ENCODE data around the gene MTUS2. TPM values are rescaled to one million over a fixed set of nuclear protein-coding genes. Genes with fewer than 3 reads are reported as not detected.

The MTUS2 gene
- total and polyA plus RNA-seq, 2 of the 8 experiments (the other 6 are each of a cell fraction or from before 2014, with no cell fraction given), result 0.18 to 0.80 TPM

GRCh38 chr13:29161676-29162075, 341.5 kb downstream of the MTUS2 start:
- H3K18ac ChIP-seq (ENCODE audit: extremely low read depth, low read length), result no peak overlapping the region
- no peak overlapping the region for H3K14ac ChIP-seq (ENCODE audit: insufficient read length)
- no peak overlapping the region for H3K4me2 ChIP-seq (ENCODE audit: insufficient read depth in 1 of 2, low read depth in 2 of 2, low read length in 2 of 2)
- WGBS, 2 experiments (ENCODE audit: extremely low coverage in 1 of 2, insufficient coverage in 1 of 2, insufficient read length in 1 of 2, insufficient replicate concordance in 2 of 2, low coverage in 1 of 2, low lambda C conversion rate in 2 of 2, missing lambda C conversion rate in 1 of 2), result 78% methylated on average over 6 of the region's 6 CpGs; no CpG with 5 or more reads in 1 of the 2 experiments
- H4K5ac ChIP-seq (ENCODE audit: insufficient read length, low read depth, low read length), result no peak overlapping the region
- no peaks in the 10 kb centered on the region for H4K20me1 ChIP-seq (replicated peaks in 1 of 2; ENCODE audit: control insufficient read depth in 1 of 2, insufficient read depth in 2 of 2, low read length in 2 of 2)
- no peaks in the 10 kb centered on the region for H3K4me1 ChIP-seq (replicated peaks in 1 of 4; ENCODE audit: control insufficient read depth in 3 of 4, insufficient read depth in 4 of 4, low read length in 3 of 4)
- H2AK5ac ChIP-seq (ENCODE audit: low read depth, low read length), result no peak overlapping the region
- no peak overlapping the region for H2BK120ac ChIP-seq (replicated peaks; ENCODE audit: low read depth, low read length)
- H3K36me3 ChIP-seq (ENCODE audit: control insufficient read depth in 2 of 4, insufficient read depth in 4 of 4, low read length in 3 of 4), result no peaks in the 10 kb centered on the region
- H3K4ac ChIP-seq (replicated peaks; ENCODE audit: insufficient read length, low read depth, low read length), result no peak overlapping the region
- no peak overlapping the region for H2BK15ac ChIP-seq (ENCODE audit: low read length)
- H3K4me3 ChIP-seq (ENCODE audit: extremely low read depth in 1 of 4, insufficient read depth in 2 of 4, low read depth in 3 of 4, low read length in 4 of 4), result no peak overlapping the region
- no peaks in the 10 kb centered on the region for H3K79me1 ChIP-seq (ENCODE audit: low read depth, low read length)
- DNase-seq (ENCODE audit: low read depth in 1 of 2, low spot score in 2 of 2), result no peak
- CTCF ChIA-PET (ENCODE audit: partially characterized antibody), result no interaction called here
- H3K23me2 ChIP-seq (ENCODE audit: low read depth, low read length), result no peaks in the 10 kb centered on the region
- H3K79me2 ChIP-seq (ENCODE audit: control insufficient read depth in 1 of 2, insufficient read depth in 2 of 2, low read length in 2 of 2), result no peaks in the 10 kb centered on the region
- no peak overlapping the region for H3K9ac ChIP-seq (replicated peaks in 1 of 4; ENCODE audit: extremely low read depth in 1 of 4, low read depth in 3 of 4, low read length in 3 of 4)
- no peaks in the 10 kb centered on the region for H3K27me3 ChIP-seq (replicated peaks in 1 of 4; ENCODE audit: control insufficient read depth in 3 of 4, extremely low read depth in 1 of 4, insufficient read depth in 3 of 4, low read length in 3 of 4)
- no peak for FAIRE-seq
- H2BK20ac ChIP-seq (ENCODE audit: low read length), result no peak overlapping the region
- peak overlapping the region; percentile 20; the same call in 1 of the 2 replicates for H2AFZ ChIP-seq (ENCODE audit: low read length)
- no peaks in the 10 kb centered on the region for H3K9me3 ChIP-seq (ENCODE audit: insufficient read depth in 2 of 2, low read depth in 1 of 2, low read length in 1 of 2)
- H2BK5ac ChIP-seq (ENCODE audit: low read depth, low read length), result no peak overlapping the region
- no peak overlapping the region for H3K27ac ChIP-seq (ENCODE audit: low read depth, low read length)
- H4K8ac ChIP-seq (ENCODE audit: extremely low read depth, insufficient read depth, low read length), result no peak overlapping the region
- no peak overlapping the region for H3K56ac ChIP-seq (replicated peaks; ENCODE audit: insufficient read length, low read depth, low read length)
- H4K91ac ChIP-seq (replicated peaks; ENCODE audit: insufficient read length, low read length), result no peak overlapping the region
- no peak overlapping the region for H3K23ac ChIP-seq (ENCODE audit: insufficient read length)
- H2BK12ac ChIP-seq (ENCODE audit: low read depth, low read length), result no peak overlapping the region
- POLR2A ChIA-PET (ENCODE audit: partially characterized antibody), result no interaction called here
- TF ChIP-seq CBX8 (IDR thresholded peaks at IDR 0.05; ENCODE audit: borderline replicate concordance, low read depth, low read length), result no peak
- TF ChIP-seq EZH2 (IDR thresholded peaks at IDR 0.05; ENCODE audit: low read depth, low read length, severe bottlenecking), result no peak
- no peak for TF ChIP-seq USF2 (IDR thresholded peaks at IDR 0.05; ENCODE audit: low read length)
- TF ChIP-seq SAP30 (IDR thresholded peaks at IDR 0.05; ENCODE audit: insufficient read depth, insufficient replicate concordance, low read length), result no peak
- TF ChIP-seq BACH1 (IDR thresholded peaks at IDR 0.05; ENCODE audit: low read length), result no peak
- no peak for TF ChIP-seq ATF2 (IDR thresholded peaks at IDR 0.05; ENCODE audit: low read length)
- TF ChIP-seq SIRT6 (IDR thresholded peaks at IDR 0.05; ENCODE audit: low read length), result no peak
- TF ChIP-seq RFX5 (IDR thresholded peaks at IDR 0.05; ENCODE audit: borderline replicate concordance, low read depth, low read length), result no peak
- no peak for TF ChIP-seq SP2 (IDR thresholded peaks at IDR 0.05; ENCODE audit: low read length)
- TF ChIP-seq NRF1 (IDR thresholded peaks at IDR 0.05; ENCODE audit: low read depth, low read length), result no peak
- no peak for TF ChIP-seq HDAC6 (IDR thresholded peaks at IDR 0.05; ENCODE audit: low read depth, low read length)
- no peak for TF ChIP-seq SP1 (IDR thresholded peaks at IDR 0.05; ENCODE audit: low read depth, low read length)
- TF ChIP-seq MAFK (IDR thresholded peaks at IDR 0.05; ENCODE audit: low read depth, low read length), result no peak
